ENCODE data around the gene ALDH3A1.

ALDH3A1 gene

GRCh38 chr17:19741832-19742457, 6.2 kb downstream of the ALDH3A1 start:
- DNase-seq (ENCODE audit: low read depth in 2 of 2): no peak

- DNase-seq (ENCODE audit: low read depth in 2 of 2): no peak
Observed at GRCh38 chr17:19740933-19741332, 7.2 kb downstream of the ALDH3A1 start.

- DNase-seq (ENCODE audit: low read depth in 2 of 2): no peak
Observed at GRCh38 chr17:19739241-19740201, 8.6 kb downstream of the ALDH3A1 start.

- no peak for DNase-seq (ENCODE audit: low read depth in 2 of 2)
Observed at GRCh38 chr17:19738757-19739156, 9.3 kb downstream of the ALDH3A1 start.

DNA sequence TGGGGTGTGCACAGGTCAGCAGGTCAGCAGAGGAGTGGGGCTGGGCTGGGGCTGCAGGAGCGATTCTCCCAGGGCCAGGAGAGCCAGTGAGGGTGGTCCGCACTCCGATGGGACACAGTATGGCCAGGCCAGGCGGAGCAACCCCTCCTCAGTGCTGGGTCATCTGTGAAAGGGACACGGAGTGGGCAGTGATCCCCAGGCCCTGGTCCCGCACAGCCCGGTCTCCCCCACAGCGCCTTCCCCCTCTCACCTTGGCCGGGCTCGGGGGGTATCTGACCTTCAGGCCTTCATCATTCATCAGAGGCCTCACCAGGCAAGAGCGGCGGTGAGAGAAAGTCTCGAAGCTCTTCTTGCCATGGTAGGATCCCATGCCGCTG, 10.0 kb downstream of the ALDH3A1 start:
- no peak for DNase-seq (ENCODE audit: low read depth in 2 of 2)

DNA sequence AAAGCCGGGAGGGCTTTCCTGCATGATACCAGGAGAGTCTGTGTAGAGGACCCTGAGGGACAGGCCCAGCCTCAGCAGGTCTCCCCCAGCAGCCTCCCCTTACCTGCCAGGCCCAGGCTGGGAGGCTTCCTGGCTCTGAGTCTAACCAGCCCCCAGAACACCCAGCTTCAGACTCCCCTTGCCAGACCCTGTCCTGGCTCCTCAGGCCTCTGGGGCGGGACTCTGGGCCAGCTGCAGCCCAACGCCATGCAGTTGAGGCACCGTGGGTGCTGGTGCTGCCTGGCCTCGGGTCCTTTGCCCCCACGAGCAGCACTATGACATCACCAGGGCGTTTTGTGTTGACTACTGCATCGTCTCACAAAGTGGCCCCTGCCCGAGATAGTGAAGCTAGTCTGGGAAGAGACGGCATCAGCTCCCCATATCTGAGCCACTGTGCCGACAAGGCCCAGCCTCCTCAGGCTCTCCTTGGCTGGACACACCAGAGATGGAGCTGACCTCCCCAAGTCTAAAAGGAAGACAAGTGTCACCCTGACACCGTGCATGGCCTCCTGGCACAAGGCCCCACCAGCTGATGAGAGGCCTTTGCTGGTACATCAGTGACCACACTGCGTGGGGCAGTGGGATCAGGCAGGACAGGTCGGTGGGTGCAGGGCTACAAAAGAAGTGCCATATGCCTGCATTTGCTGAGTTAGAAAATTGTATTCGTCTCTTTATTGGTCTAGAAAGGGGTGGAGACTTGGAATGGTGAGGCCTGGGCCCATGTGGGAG, 10.6 kb downstream of the ALDH3A1 start:
- DNase-seq (ENCODE audit: low read depth in 2 of 2): no peak

DNA sequence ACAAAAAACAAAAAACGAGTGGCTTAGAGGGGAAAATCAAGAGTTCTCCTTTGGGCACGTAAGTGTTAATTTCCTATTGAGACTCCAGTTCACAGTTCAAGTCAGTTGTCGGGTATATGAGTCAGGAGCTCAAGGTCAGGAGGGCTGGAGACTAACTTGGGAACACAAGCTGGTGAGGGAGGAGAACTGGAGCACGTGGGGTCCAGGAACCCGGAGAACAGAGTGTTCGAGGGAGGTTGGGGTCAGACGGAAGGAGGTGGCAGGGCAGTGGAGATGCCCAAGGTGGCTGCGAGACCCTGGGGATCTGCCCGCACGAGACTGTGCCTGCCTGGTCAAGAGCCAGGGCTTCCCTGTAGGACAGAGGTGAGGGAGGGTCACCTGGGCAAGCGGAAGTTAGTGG, 12.0 kb downstream of the ALDH3A1 start:
- DNase-seq (ENCODE audit: low read depth in 2 of 2): no peak

GRCh38 chr17:19733953-19734526, 14.1 kb downstream of the ALDH3A1 start:
- DNase-seq (ENCODE audit: low read depth in 2 of 2): no peak

DNA sequence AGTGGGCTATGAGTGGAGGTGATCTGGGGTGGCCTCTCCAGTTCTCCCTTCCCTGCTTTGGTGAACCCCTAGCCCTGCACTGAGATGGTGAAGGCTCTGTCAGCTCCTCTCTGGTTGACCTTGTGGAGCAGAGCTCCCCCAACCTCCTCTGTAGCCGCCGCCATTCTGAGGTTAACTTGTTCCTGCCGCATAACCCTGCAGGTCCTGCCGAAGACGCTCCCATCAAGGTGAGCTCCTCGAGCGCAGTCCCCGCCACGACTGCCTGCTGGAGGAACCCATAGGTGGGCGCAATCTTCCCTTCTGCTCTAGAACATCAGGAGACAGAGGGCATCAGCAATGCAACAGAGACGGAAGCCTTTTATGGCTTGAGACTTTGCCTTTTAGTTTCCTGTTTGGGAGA, 16.5 kb downstream of the ALDH3A1 start:
- no peak for DNase-seq (ENCODE audit: low read depth in 2 of 2)

GRCh38 chr17:19730843-19731242, 17.3 kb downstream of the ALDH3A1 start:
- no peak for DNase-seq (ENCODE audit: low read depth in 2 of 2)

- no peak for DNase-seq (ENCODE audit: low read depth in 2 of 2)
Observed at GRCh38 chr17:19729900-19730299, 18.2 kb downstream of the ALDH3A1 start.

DNA sequence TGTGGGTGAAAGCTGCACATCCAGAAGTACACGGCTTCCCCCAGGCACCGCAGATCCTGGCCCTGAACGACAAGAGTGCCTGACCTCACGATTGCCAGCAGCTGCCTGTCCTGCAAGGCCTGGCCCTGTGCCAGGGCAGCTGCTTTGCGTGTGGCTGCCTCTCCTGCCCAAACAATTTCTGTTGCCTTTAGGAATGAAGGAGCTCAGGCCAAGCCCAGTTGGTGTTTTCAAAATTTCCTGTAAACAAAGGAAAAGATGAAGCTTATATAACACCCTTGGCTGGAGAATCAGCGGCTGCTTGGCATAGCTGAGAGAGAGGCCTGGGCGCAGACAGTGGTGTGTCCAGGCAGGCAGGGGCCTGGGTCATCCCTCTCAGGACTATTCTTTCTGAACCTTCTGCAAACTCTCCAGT, 20.0 kb downstream of the ALDH3A1 start:
- no peak for DNase-seq (ENCODE audit: low read depth in 2 of 2)

GRCh38 chr17:19727501-19728078, 20.5 kb downstream of the ALDH3A1 start:
- DNase-seq (ENCODE audit: low read depth in 2 of 2): no peak

DNA sequence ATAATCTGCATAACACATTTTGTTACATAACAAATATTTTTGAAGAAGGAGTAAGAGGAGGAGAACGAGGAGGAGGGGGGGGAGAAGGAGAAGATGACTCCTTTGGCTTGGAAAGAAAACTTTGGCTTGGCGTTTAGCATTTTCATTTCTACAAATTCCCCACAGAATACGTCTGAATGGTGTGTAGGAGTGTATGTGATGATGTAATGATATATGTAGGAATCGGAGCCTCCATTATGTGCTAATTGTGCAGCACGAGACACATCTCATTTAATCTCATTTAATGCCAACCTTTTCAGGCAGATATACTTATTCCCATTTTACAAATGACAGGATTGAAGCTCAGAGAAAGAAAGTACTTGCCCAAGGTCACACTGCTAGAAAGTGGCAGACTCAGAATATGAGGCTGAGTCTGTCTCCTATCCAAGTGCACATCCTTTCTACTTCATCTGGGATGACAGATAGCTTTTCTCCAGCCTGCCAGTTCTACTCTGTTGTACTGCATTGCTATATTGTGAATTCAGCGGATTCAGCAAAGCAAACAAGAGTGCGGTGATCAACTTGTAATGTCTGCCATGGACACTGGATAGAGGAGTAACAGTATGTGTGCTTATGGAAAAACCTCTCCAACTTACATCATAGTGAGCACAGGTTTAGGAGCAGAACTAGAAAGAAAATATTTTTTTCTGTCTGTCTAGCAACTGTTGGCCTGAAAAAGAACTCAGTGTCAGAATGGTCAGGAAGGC, 21.3 kb downstream of the ALDH3A1 start:
- DNase-seq (ENCODE audit: low read depth in 2 of 2): no peak

- DNase-seq (ENCODE audit: low read depth in 2 of 2): no peak
Observed at GRCh38 chr17:19725486-19725885, 22.6 kb downstream of the ALDH3A1 start.

DNA sequence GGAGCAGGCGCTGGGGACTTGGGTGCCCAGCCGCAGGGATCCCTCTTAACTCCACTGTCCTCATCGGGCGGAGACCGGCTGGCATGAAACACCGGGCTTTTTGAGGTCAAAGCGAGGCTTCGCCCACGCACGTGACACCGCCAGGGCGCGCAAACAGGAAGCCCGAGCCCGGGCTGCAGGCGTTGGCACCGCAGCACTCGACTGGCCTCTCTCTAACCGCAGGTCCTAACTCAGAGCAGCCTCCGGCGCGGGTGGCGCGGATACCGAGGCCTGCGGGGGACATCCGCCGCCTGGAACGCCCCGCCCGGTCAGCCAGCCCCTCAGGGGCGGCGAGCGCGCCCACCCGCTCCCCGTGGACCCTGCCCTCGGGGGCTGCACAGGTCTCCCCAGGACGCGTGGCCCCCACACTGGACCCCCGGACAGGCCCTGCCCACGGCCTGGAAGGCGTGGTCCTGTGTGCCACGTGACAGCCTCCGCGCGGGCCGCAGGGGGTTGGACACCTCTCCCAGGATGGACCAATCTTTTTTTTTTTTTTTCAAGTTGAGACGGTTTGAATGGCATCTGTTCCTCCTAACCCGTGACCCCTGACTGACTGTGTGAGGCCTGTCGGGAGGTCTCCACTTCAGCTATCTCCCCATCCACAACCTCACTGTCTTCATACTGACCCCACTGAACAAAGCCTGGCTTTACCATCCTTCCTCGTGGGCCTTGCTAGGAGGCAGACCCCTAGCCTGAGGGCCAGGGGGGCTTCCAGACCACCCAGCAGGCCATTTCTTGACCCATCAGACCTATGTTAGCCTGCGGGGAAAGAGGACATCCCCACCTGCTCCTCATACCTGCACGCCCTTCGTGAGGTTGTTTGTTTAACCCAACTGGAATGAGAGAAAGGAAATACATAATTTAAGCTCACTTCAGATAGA, 23.3 kb downstream of the ALDH3A1 start:
- peak; percentile 12 to 18 for DNase-seq (ENCODE audit: low read depth in 2 of 2)

- DNase-seq (ENCODE audit: low read depth in 2 of 2): no peak
Observed at GRCh38 chr17:19723964-19724363, 24.1 kb downstream of the ALDH3A1 start.

- DNase-seq (ENCODE audit: low read depth in 2 of 2): no peak
Observed at GRCh38 chr17:19720631-19721426, 27.3 kb downstream of the ALDH3A1 start.

- no peak for DNase-seq (ENCODE audit: low read depth in 2 of 2)
Observed at GRCh38 chr17:19720210-19720475, 28.0 kb downstream of the ALDH3A1 start.

Measured in activated CD8-positive, alpha-beta memory T cell treated with anti-CD3 and anti-CD28 coated beads for 4 hours (primary cell).